Globus pallidus (tissue), 1 donor: ENCODE data around the gene IL31RA.
"Not testable (repeated sequence)": the region's sequence is repeated elsewhere in the genome, so short reads cannot be mapped to it uniquely, and the experiment has no call there.

Source experiments
- DNase-seq: peaks from one replicate; pipeline ENCODE4 v3.0.0-alpha.2; 2015; ENCODE audit warnings: low spot score

The IL31RA gene

DNA sequence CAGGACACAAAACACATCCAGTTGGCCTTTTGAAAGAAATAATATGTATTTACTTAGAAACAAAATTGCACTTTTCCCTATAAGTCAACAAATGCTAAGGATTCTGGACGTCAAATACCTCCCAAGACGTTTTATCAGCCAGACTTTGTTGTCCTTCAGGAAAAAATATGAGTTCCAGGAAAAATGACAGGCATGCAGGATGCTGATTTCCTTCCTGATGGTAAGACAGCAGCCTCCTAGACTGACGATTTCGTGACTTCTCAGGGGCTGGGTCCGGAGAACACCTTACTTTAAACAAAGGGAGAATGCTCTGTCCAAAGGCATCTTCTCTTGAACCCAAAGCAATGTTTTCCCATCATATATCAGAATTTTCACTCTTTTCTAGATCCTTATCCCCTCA, 74.6 kb downstream of the IL31RA start:
- DNase-seq, result no peak

- DNase-seq, result no peak
Measured at GRCh38 chr5:55926476-55926875, 75.3 kb downstream of the IL31RA start.

GRCh38 chr5:55927861-55928655, 76.9 kb downstream of the IL31RA start:
- DNase-seq, result no peak

GRCh38 chr5:55929020-55929799, 78.1 kb downstream of the IL31RA start:
- no peak for DNase-seq

- DNase-seq, result no peak
Measured at GRCh38 chr5:55932700-55933099, 81.5 kb downstream of the IL31RA start.

DNA sequence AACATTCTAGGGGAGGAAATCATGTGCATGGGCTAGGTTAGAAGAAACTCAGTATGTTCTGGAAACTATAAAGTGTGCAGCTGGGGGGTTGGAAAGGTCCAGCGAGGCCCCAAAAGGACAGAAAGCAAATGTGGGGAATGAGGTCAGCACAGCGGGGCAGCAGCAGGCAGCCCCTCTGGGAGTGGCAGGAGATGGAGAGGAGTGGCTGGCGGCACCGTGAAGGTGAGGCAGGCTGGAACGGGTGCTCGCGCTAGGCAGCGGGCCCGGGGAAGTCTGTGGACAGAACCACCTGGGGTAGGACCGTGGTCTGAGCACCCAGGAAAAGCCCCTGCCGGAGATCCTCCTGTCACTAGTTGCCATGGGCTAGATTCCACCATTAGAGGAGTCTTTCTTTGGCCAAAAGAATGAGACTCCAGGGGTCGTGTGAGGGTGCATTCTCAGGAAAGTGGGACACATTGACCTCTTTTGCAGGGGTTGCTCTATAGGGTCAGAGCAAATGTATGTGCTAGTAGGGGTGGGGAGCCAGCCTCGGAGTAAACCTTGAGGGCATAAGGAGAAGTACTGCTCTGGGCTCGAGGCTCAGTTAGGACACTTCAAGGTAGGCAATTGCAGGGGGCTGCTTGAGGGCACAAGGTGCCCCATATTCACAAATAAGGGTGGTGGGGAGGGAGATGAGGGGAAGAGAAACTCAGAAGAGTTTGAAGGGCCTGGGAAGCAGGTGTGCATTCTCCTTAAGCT, 82.4 kb downstream of the IL31RA start:
- no peak for DNase-seq

DNA sequence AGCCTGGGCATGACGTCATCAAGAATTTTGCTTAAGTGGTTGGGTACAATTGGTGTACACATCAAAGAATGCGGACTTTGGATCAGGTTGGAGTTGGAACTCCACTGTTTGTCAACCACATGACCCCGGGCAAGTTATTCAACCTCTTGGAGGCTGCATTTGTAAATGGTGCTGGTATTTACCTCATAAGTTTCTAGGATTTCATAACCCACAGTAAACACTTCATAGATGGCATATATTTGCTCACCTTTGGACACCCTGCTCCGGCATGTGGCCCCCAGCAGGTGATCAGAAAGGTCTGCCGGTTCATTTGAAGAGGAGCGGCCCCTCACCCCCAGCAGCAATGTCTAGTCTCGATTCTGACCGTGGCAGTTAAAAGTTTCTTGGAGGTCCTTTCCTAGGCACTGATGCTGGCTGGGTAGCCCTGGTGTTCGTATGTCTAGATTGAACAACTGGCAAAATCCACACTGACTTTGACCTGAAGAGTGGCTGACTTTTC, 83.0 kb downstream of the IL31RA start:
- no peak for DNase-seq

DNA sequence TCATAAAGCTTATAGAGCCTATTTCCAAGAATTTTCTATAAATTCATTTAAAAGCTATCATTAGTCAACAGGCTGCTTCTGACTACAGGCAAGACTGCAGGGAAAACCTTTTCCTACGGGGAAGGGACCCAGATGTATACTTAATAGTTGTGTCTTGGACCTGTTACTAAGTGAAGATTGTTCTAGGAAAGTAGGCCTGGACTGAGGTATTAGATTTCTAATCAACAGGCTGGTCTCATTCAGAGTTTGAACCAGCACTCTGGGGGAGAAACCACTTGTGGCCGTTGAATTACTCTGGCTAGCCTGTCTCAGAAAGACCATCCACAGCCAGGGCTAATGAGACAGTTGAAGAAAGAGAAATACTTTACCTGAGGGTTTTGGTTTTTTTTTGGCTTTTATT, 83.6 kb downstream of the IL31RA start:
- DNase-seq, result no peak

- DNase-seq, result no peak
Measured at GRCh38 chr5:55935371-55935770, 84.2 kb downstream of the IL31RA start.

GRCh38 chr5:55936100-55936693, 85.0 kb downstream of the IL31RA start:
- DNase-seq, result peak; percentile 81

GRCh38 chr5:55937598-55937997, 86.4 kb downstream of the IL31RA start:
- DNase-seq, result not testable (repeated sequence)

DNA sequence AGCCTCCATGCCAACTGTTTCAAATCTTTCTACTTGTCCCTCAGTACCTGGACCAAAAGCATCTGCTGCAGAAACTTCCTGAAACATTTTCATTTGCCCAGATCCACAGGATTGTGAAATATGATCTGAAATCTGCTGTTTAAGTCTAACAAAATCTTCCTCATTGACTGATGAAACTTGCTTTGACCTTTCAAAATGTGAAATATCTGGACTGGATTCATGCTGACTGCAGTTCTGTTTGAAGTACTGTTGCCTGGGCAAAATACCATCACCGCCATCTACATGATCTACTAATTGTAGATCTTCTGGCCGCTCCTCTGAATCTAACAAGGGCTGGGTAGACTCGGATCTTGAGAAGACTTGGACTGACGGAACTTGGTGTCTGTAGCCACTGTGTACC, 90.0 kb downstream of the IL31RA start:
- not testable (repeated sequence) for DNase-seq

DNA sequence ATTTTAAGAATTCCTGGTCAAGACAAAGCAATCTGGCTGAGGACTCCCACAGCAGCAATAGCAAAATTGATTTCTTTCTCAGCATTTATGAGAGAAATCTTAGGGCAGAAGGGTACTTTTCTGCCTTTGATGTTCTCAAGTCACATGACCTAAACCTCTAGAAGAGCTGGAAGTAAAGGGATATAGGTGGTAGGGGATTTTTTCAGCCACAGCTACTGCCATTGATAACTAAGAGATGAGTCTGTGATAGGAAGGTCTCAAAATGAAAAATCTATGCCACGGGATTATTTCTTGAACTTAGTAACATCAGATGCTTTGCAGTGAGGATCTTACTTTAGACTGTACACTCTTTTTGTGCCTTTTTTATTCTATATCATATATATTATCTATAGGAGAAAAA, 108.1 kb downstream of the IL31RA start:
- no peak for DNase-seq

GRCh38 chr5:55960779-55961178, 109.6 kb downstream of the IL31RA start:
- no peak for DNase-seq

- DNase-seq, result no peak
Measured at GRCh38 chr5:55965525-55965924, 114.4 kb downstream of the IL31RA start.

- no peak for DNase-seq
Measured at GRCh38 chr5:55966284-55966683, 115.1 kb downstream of the IL31RA start.

DNA sequence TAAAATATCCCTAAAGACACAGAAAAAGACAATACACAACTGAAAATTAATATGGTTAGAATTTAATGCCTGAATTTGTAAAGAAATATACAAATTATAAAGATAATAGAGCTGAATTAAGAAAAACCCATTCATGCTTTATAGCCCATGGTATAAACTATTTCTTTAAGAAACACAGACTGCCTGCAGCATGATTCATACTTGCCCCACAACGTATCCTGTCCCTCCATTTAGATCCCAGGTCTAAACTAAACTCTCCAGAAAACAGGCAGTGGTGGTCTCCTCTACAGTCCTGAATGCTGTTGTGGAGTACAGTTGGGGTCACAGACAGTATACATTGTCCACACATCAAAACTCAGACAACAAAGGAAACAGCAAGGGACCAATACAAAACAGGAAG, 118.8 kb downstream of the IL31RA start:
- DNase-seq, result no peak
